HG03378 (cell line): ENCODE results near the gene TMEM198.

Experiments used
- ATAC-seq: cut with Tn5 transposase; IDR thresholded peaks from one replicate; pipeline ENCODE4 v1.9.1; 2021; ENCODE audit warnings: mild to moderate bottlenecking, moderate library complexity; ENCODE audit not compliant: unreplicated experiment

TMEM198 gene

DNA sequence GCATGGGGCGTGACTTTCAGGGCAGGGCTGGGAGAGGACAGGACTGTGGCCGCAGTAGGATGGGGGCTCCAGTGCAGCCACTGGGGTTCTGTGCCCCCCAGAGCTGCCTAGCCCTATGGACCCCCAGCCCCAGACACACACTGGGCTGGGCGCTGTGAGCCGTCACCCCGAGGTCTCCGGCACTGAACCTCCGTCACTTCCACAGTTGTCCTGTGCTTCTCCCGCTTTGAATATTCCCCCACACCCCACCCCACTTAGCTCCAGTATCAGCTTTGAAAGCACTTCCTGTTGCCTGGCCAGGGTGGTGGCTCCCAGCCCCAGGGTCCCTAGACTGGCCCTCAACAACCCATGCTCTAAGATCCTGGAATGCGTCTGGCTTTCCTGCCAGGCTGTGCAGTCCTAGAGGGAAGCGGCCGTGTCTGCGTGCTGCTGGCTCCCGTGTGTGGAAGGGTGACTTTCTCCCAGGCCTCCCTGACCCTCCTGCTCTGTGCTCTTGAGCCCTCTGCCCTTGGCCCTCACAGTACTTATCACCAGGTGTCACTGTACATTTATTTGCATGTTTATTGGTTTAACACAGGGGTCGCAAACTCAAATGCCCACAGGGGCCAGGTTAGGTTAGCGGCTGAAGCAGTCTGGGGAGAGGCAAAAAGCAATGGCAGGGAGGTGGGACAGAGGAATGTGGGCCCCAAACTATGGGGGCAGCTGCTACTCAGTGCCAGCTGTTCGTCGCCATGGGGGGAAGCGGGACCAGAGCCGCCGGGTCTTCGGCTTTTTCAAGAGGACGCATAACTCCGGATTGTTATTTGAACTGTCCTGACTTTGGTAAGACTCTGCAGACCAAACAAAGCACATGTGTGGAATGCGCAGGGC is 17.6 kb downstream of the TMEM198 start:
- ATAC-seq: no peak

DNA sequence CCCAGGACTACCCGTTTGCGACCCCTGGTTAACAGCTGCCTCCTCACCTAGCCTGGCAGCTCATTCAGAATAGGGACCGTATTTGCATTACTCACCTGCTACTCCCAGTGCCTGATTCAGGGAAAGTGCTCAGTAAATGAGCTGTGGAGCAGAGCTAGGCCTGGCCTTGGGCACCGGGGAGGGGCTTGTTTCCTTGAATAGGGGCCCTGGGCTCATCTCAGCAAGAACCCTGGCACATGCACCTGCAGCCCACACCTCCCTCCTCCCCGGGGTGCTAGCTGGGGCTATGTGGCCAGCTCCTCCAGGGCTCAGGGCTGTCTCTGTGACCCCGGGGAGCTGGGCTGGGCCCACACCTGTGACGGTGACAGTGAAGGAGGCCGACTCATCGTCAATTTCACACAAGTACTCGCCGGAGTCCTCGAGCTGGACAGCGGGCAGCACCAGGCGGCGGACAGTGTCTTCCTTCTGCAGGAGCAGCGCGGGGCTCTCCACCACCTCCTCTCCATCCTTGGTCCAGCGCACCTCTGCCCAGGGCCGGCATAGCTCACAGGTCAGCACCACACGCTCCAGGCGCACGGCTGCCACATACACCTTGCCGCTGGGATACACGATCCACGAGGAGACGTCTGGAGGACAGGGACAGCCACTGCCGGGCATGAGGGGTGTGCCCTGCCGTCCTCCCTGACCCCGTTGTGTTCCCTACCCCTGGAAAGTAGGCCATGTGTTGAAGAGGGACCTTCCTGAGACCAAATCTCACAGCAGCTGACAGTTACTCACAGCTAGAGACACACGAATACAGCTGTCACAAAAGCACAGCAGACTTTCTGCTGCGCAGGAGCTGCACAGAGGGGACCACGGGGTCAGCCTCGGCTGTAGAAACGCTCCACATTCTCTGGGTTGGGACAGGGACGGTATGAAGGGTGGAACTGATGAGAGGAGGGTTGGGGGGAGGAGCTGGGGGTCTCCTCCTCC is 18.5 kb downstream of the TMEM198 start:
- ATAC-seq: no peak

DNA sequence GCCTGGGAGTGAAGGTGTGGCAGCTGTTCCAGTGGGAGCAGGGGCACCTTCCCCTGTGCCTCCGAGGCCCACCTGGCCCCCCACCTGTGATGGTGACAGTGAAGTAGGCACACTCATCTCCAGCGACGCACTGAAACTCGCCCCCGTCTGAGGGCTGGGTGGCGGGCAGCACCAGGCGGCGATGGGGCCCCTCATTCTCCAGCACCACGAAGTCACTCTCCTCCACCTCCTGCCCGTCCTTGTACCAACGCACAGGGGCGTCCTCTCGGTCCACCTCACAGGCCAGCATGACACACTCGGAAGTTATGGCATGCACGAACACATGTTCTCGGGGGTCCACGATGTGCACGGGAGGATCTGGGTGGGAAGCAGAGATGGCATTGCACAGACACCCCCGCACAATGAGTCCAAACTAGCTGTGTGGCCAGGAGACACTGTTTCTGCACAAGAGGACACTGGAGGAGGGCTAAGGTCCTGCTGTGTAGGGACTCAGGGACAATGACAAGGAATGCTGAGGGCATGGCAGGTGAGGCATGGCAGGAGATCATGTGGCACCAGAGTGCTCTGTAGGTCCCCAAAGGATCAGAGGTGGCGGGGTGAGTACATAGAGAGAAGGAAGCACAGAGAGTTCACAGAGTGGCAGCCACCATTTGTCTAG is 19.6 kb downstream of the TMEM198 start:
- no peak for ATAC-seq

DNA sequence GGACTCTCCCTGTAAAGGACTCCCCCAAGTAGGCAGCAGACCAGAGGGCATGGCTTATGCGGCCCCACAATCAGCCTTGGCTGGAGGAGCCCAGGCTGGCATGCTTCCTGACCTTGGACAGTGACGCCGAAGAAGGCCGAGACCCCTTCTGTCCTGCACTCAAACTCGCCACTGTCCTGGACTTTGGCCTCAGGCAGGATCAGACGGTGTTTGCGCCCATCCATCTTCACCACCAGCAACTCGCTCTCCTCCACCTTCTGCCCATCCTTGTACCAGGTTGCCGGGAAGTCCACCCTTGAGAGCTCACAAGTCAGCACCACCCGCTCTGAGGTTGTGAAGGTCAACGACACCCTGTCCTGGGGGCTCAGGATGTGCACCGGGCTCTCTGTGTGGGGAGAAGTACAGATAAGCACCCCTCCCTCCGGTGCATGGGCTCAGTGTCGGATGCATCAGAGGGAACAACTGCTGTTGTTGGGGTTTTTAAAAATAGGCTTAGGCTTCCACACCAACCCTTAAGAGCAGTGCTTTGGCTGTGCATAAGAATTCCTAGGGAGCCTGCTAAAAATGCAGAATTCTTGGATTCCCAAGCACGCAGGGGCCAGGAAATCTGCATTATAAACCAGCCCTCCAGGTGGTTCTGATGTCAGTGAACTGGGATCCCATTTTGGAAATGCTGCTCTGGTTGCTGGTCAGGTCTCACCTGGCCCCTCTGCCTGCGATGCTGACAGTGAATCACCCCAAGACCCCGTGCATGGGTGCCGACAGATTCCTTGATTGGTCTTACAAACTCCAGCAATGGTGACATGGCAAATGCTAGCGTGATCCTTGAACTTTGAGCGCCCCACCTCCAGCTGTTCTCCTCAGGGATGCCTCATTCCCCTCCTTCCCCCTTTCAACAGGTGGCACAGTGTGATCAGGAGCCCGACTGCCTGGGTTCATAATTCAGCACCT is 21.6 kb downstream of the TMEM198 start:
- ATAC-seq: no peak

DNA sequence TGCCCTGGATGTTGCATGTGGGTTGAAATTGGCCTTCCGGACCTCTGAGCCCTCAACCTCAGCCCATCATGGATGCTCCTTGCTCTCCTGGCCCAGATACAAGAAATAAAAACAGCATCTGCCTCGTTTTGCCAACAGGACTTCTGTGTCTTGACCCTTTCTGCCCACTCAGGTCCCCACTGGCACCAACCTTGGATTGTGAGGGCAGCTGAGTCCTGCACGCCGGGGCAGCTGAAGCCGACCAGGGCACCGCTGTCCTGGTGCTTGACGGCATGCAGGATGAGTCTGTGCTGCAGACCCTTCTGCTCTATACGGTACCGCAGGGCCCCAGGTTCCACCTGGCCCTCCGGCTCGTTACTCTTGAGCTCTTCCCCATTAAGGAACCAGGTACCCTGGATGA is 22.8 kb downstream of the TMEM198 start:
- no peak for ATAC-seq

DNA sequence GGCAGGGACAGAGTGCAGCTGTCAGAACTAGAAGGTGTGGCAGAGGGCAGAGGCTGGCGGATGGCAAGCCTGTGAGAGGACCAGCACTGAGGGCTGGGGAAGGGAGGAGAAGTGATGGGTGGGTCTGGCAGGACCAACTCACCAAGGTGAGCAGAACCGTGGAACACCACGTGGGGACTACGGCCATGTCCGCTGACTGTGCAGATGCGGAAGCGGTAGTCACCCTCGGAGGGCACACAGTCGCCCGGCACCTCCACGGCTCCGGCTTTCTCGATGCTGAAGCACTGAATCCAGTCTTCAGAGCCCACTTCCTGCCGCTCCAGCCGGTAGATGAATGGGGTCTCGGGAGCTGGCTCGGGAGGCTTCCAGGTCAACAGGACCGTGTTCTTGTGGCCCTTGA is 23.3 kb downstream of the TMEM198 start:
- no peak for ATAC-seq

DNA sequence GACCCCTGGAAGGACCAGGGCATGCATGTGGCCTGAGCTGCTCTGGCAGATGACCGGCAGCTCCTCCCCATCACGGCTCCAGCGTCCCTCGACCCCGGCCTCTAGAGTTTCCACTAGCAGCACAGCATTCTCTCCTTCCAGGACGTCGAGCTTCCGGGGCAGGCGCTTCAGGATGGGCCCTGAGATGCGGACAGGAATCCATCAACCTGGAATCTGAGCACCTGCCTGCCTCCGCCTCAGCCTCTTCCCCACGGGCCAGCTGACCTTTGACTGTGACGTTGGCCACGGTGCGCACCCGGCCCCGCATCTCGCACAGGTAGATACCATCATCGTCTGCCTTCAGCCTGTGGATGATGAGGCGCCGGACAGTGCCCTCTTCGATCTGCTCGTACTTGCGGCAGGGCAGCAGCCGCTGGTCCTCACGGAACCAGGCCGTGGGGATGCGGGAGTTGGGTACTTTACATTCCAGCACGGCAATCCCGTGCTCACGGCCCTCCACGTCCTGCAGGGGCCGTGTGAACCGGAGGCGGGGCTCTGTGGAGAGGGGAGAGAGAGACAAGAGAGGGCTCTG is 24.0 kb downstream of the TMEM198 start:
- no peak for ATAC-seq

DNA sequence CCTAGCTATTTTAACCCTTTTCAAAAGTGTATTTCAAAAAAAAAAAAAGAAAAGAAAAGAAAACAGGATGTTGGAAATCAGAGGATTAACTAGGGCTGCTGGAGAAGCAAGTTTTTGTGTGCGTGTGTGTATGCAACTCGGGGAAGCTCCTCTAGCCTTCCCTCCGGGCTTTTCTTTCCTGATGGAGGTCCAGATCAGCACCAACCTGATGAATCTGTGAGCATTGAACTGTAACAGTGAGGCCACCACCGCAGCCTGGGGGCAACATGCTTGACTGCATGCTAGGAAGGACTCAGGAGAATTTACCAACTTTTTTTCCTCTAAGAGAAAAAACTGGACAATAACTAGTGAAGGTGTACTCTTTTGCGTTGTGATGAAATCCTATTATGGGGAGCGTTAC is 25.2 kb downstream of the TMEM198 start:
- ATAC-seq: no peak

DNA sequence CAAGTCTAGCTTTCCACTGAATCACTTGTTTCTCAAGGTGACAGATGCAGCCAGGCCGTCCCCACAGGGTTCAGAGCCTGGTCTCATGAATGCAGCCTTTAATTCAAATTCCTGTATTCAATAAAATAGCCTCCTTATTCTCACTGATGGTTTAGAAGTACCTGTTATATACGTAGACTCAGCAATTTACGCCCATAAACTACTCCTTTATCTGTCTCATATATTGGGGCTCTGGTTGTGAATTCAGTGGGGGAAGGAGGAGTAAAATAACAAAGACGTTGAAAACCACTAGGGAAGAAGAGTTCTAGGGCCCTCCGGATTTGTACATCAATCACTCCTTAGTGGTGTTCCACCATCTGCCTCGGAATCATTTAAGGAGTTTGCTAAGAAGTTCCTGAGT is 25.8 kb downstream of the TMEM198 start:
- no peak for ATAC-seq

DNA sequence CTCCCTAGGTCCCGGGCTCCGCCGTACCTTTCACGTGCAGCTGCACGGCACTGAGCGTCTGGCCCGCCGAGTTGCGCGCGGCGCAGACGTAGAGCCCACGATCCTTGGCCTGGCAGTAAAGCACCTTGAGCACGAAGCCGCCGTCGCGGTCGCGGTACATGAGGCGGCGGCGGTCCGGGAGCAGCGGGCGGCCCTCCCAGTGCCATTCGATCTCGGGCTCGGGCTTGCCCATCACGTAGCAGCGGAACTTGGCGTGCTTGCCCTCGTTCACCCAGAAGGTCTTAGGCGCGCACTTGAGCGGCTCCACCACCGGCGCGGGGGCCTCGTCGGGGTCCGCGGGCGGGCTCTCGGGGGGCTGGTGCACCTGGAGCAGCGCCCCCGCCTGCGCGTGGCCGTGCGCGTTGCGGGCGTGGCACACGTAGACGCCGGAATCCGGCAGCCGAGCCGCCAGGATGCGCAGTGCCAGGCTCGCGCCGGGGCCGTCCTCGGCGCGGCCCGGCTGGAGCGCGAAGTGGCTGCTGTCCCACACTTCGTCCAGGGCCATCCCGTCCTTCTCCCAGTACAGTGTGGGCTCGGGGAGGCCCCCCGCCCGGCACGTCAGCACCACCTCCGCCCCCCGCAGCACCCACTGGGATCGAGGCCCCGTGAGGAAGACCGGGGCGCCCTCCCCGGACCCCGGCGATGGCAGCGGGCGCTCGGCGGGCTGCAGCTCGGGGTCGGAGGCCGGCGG is 26.5 kb downstream of the TMEM198 start:
- no peak for ATAC-seq

DNA sequence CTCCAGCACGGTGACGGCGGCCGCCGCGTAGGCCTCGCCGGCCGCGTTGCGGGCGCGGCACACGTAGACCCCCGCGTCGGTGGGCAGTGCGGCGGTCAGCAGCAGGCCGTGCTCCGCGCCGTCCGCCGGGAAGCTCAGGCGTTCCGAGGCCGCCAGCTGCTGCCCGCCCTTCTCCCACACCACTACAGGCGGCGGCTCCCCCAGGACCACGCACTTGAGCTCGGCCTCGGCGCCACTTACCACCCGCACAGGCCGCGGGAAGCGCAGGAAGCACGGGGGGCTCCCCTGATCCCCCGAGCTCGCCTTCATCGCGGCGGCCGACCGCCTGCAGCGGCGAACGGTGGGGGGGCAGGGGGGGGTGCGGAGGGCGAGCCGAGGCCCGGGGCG is 27.1 kb downstream of the TMEM198 start:
- ATAC-seq: no peak

DNA sequence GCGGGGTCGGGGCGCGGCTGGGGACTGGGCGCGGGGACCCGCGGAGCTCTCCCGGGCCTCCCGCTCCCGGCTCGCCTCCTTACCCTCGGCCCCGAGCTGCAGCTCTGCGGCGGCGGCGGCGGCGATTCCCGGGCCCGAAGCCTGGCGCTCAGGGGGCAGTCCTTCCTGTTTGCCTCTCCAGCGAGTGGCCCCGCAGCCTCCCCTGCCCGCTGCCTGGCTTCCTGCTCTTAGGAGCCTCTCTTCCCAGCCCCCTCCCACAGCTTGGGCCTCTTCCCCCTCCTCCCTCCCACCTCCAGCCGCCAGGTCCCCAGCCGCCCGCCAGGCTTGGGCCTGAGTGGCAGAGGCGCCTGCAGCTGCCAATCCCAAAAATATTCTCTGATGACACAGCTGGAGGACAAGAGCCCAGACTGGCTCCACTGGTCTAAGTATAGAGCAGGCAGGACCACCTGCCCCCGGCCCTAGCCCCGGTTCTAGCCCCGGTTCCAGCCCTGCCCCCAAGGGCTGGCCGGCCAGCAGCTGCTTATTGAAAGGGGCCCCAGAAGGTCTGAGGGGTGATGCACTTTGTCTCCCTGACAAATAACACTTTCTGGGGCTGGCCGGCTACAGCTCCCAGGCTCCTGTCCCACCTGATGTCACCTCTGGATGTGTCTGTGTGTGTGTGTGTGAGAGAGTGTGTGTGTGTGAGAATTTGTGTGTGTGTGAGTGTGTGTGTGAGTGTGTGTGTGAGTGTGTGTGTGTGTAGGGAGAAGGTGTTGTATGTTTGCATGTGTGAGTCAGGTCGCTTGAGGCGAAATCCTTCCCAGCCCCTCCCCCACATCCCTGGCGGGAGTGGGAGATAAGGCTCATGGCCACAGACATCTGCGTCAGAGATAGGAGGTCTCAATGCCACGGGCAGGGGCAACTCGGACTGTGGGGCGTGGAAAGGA is 27.7 kb downstream of the TMEM198 start, which contains the start of gene OBSL1:
Gene OBSL1, minus strand, starts transcription at position 229 of the 926 bp plus-strand sequence. CDS start 307 bp downstream, outside the sequence.
- no peak for ATAC-seq

DNA sequence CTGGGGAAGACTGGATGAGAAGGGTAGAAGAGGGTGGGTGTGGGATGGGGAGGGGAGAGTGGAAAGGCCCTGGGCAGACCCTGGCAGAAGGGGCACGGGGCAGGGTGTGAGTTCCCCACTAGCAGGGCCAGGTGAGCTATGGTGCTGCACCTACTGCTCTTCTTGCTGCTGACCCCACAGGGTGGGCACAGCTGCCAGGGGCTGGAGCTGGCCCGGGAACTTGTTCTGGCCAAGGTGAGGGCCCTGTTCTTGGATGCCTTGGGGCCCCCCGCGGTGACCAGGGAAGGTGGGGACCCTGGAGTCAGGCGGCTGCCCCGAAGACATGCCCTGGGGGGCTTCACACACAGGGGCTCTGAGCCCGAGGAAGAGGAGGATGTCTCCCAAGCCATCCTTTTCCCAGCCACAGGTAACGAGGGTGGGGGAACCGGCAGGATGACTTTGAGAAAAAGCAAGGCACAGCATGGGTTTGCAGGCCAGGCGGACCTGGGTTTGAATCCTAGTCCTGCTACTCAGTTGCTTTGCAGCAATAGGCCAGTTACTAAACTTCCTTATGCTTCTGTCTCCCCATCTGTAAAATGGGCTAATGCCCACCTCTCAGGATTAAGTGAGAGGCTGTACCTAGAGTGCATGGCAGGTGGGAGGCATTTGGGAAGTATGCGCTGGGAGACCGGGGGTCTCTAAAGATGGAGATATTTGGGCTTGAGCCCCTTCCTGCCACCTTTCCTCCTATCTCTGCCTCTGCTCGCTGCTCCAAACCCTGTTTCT is 28.6 kb downstream of the TMEM198 start, which contains the start of gene INHA:
Gene INHA, plus strand, starts transcription at position 74 of the 765 bp plus-strand sequence. Its CDS starts 65 bp downstream, at position 139.
- no peak for ATAC-seq

DNA sequence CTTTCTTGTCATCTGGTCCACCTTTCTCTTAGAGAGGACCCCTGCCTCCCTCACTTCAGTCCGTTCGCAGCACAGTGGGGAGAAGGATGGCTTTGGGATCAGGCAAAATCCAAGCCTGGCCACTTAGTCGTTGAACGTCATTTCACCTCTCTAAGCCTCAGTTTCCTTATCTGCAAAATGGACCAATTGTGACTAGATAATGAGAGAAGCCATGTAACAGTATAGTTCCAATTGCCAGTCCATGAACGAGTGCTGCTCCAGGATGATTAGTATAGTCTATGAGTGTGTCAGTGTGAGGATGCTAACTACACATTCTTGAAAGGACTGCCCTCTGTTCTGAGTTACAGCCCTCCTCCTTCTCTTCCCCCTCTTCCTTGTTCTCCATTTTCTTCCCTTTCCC is 29.3 kb downstream of the TMEM198 start:
- ATAC-seq: no peak

DNA sequence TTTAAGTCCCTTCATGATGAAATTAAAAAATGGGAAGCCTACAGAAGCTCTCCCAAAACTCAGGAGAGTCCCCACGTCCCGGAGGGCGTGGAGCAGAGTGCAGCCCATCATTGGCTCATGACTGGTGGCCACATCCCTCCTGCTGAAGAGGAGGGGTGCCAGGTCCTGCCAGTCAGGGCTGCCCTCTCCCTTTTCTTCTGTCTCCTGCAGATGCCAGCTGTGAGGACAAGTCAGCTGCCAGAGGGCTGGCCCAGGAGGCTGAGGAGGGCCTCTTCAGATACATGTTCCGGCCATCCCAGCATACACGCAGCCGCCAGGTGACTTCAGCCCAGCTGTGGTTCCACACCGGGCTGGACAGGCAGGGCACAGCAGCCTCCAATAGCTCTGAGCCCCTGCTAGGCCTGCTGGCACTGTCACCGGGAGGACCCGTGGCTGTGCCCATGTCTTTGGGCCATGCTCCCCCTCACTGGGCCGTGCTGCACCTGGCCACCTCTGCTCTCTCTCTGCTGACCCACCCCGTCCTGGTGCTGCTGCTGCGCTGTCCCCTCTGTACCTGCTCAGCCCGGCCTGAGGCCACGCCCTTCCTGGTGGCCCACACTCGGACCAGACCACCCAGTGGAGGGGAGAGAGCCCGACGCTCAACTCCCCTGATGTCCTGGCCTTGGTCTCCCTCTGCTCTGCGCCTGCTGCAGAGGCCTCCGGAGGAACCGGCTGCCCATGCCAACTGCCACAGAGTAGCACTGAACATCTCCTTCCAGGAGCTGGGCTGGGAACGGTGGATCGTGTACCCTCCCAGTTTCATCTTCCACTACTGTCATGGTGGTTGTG is 30.9 kb downstream of the TMEM198 start:
- ATAC-seq: no peak
